GM18508 (cell line): ENCODE results near the gene S1PR1.

ENCODE experiments used
- ATAC-seq: cut with Tn5 transposase; IDR thresholded peaks from one replicate; pipeline ENCODE4 v1.9.1; 2021; ENCODE audit warnings: moderate number of reproducible peaks; ENCODE audit not compliant: insufficient read depth, unreplicated experiment

The S1PR1 gene

DNA sequence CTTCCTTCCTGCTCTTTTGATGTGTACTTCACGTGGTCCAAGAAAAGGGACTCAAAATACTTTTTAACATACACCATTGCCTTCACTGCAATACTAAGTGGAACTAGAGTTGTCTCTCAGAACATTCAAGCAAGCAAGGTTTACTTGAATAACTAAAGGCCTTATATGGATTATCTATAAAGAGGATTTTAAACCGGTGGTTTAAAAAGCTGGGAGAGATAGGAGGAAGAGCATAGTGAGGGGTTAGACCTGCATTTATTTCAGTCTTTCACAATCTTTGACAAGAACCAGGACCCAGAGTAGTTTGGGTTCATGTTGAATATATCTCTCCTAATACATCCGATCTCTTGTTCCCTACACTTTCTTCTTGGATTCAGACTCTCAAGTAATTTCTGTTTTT, 6.9 kb downstream of the S1PR1 start:
- ATAC-seq, result no peak

DNA sequence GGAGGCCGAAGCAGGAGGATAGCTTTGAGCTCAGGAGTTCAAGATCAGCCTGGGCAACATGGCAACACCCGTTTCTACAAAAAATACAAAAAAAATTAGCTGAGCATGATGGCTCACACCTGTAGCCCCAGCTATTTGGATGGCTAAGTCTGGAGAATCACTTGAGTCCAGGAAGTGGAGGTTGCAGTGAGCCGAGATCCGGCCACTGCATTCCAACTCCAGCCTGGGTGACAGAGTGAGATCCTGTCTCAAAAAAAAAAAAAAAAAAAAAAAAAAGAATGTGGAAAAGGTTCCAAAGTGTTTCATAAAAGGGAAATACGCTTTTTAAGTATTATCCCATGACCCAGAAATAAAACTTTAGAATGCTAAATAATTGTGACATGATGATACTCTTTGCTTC, 8.0 kb downstream of the S1PR1 start:
- ATAC-seq, result no peak

DNA sequence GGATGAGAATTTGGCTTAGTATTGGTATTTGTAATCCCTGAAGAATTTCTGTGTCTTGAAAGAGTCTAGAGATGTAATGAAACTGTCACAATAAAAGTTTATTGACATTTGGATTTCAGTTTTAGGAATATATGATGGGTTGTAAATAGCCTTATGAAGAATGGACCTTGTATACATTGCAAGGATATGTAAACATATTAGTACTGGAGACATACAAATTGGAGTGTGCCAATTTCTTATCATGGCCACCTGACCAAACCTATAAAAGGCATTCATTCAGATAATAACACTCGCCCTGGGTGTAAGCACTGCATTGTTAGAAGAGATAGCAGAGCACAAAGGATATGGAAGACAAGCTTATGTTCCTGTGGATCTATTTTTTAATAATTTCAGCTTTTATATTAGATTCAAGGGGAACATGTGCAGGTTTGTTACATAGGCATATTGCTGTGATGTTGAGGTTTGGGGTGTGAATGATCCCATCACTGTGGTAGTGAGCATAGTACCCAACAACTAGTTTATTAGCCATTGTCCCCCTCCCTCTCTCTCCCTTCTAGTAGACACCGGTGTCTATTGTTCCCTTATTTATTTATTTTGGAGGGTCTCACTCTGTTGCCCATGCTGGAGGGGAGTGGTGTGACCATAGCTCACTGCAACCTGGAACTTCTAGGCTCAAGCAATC, 8.6 kb downstream of the S1PR1 start:
- no peak for ATAC-seq

- peak; percentile 92 for ATAC-seq
These were observed 10.8 kb downstream of the S1PR1 start for GRCh38 chr1:101247404-101248287.

GRCh38 chr1:101250222-101250621, 13.4 kb downstream of the S1PR1 start:
- ATAC-seq, result no peak

DNA sequence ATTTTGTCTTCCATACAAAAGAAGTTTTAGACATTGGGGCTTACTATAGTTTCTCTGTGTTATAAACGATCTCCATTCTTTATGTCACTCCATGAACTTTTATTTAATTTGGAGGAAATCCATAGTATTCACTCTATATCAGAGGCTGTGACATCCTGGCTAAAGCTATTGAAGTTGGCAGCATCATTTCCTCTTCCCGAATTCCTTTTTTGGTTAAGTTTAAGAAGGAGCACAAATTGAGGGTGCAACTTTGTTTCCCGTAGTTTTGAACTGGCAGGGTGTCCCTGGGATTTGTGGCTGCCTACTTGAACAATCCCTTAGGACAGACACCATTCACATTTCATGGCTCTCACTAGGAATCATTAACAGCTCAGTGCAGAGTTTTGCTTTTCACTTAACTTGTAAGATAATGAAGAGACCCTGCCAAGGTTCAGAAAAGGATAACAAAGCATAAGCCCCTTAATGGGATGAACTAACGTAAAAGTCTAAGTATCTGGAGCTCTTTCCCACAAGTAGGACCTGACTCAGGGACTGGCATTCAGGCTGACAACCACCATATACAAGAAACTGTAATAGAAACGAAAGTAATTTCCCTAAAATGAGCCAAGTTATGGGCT, 13.9 kb downstream of the S1PR1 start:
- no peak for ATAC-seq

- ATAC-seq, result no peak
These were observed 14.7 kb downstream of the S1PR1 start for GRCh38 chr1:101251504-101251903.

GRCh38 chr1:101253976-101254674, 17.3 kb downstream of the S1PR1 start:
- no peak for ATAC-seq

DNA sequence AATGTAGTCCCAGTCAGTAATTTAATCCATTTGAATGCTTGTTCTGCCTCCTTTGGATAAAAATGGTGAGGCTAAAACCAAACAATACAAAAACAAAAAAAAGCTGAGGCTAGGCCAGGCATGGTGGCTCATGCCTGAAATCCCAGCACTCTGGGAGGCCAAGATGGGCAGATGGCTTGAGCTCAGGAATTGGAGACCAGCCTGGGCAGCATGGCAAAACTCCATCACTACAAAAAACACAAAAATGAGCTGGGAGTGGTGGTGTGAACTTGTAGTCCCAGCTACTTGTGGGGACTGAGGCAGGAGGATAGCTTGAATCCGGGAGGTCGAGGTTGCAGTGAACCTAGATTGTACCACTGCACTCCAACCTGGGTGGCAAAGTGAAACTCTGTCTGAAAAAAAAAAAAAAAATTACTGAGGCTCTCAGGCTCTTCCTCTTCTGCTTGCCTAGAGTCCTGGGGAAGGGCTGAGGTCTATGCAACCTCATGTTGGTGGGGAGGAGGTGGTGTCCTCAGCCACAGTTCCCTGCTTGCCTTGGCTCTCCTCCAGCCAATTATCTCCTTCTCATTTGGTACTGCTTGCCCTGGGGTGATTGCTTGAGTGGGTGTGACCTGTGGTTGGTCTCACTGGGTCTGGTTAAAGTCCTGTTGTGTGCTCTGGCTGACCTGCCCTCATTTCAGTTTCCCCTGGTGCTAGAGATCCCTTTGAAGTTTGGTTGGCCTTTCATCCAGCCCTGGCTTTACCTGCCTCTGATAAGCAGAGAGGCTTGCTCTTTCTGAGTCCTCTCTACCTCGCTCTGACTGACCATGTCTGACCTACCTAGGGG, 20.9 kb downstream of the S1PR1 start:
- ATAC-seq, result peak; percentile 67

- ATAC-seq, result no peak
These were observed 22.9 kb downstream of the S1PR1 start for GRCh38 chr1:101259744-101260148.

DNA sequence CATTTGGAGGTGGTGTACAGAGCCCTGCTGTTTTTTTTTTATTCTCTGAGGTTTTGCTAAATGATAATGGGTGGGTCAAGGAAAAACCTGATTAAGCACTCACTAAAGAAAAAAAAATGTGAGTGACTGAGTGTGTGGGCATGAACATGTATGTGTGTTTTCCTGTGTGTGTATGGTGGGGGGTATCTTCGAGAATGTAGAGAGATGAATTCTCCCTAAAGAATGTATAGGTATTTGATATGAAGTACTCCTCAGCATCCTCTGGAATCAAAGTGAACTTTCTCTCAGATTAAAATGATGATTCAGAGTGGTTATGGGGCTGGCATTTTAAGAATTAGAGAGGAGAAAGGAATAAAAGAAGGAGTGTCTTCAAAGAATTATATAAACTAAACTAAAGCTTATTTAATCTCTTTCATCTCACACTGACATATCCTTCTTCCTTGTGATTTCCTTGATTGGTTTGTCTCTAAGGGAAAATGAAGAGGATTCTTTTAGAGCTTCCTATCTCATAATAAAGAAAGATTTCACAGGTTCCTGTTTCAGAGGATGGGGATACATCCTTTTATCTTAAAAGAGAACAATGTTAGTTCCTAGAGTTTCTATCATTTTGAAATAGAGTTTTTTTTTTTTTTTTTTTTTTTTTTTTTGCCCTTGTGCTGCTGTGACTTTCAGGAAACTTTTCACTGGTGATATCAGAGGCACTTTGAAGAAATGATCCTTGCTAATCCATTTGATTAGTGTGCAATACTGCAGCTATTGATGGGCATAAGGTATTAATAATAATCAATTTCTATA, 23.9 kb downstream of the S1PR1 start:
- no peak for ATAC-seq

- no peak for ATAC-seq
These were observed 24.8 kb downstream of the S1PR1 start for GRCh38 chr1:101261623-101262022.

GRCh38 chr1:101262060-101262459, 25.2 kb downstream of the S1PR1 start:
- ATAC-seq, result no peak

GRCh38 chr1:101262630-101263348, 26.0 kb downstream of the S1PR1 start:
- no peak for ATAC-seq

DNA sequence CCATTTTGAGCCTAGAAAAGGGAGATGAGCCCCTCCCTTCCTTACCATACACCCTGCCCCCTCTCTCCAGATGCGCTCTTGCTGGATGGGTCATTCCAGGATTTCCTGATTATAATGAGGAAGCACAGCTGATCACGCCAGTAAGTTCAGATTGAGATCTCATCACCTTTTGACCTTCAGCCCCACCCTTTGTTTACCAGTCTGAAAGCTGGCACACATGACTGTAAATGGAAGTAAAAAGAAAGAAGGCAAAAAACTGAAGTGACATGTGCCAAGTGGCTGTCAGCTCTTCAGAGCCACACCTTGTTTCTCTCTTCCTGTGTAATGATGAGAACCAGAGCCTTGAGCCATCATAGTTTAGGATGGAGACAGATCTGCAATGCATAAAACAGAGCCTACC, 27.9 kb downstream of the S1PR1 start:
- no peak for ATAC-seq

DNA sequence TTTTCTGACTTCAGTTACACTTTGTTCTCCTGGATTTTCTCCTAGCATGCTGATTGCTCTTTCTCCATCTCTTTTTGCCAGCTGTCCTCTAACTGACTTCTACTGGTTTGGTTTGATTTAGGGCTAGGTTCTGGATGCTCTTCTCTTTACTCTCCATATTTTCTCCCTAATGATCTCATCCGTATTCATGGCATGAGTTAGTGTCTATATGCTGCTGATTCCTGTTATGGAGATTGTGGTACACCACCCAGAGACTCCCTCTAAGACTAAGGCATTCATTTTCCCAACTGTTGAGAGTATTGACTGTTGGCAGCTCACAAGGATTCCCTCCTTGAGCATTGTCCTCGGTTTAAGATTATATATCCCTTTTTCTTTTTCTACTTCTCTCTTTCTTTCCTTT, 28.9 kb downstream of the S1PR1 start:
- no peak for ATAC-seq

GRCh38 chr1:101267082-101267481, 30.3 kb downstream of the S1PR1 start:
- no peak for ATAC-seq

GRCh38 chr1:101268893-101269292, 32.1 kb downstream of the S1PR1 start:
- no peak for ATAC-seq
